Common myeloid progenitor, CD34-positive (primary cell): ENCODE results near the gene INTS3.

Experiments used
- CTCF ChIA-PET: fragments of 350-600 bp; sonication (Branson Sonifier 250); formaldehyde crosslinking; loops from one replicate; lab custom pipeline; 2021; ENCODE audit warnings: antibody characterized with exemption; lab: Charles Lee
- POLR2A ChIA-PET: fragments of 350-600 bp; sonication (Branson Sonifier 250); formaldehyde crosslinking; loops from one replicate; lab custom pipeline; 2021; ENCODE audit warnings: antibody characterized with exemption; lab: Charles Lee
- DNase-seq, 3 donors: peaks; one replicate each; pipeline versions ENCODE4 v3.0.0 to v3.0.0-alpha.2; 2013
- H3K27ac ChIP-seq, 2 experiments: 1 replicate in 1 of 2; 2 replicates in 1 of 2; pipeline ENCODE4 v1.7.0; 2013; ENCODE audit warnings: inconsistent platforms in 2 of 2, low read length in 2 of 2, mild to moderate bottlenecking in 2 of 2, low read depth in 1 of 2, moderate library complexity in 1 of 2; ENCODE audit not compliant: severe bottlenecking in 2 of 2, insufficient read depth in 1 of 2, poor library complexity in 1 of 2
- H3K27me3 ChIP-seq, 5 experiments: replicated peaks in 2 of 5; 1 replicate in 3 of 5; 2 replicates in 2 of 5; pipeline versions ENCODE4 v1.6.1 to v1.7.0; 2013; ENCODE audit warnings: low read length in 4 of 5, mild to moderate bottlenecking in 2 of 5, moderate library complexity in 2 of 5, inconsistent platforms in 1 of 5; ENCODE audit not compliant: insufficient read depth in 5 of 5, control insufficient read depth in 4 of 5
- H3K36me3 ChIP-seq, 4 experiments: 1 replicate in 2 of 4; 2 replicates in 2 of 4; pipeline versions ENCODE4 v1.6.1 to v1.7.0; 2013; ENCODE audit warnings: low read length in 3 of 4, control low read depth in 1 of 4, mild to moderate bottlenecking in 1 of 4; ENCODE audit not compliant: control insufficient read depth in 4 of 4, insufficient read depth in 4 of 4
- H3K4me1 ChIP-seq, 4 experiments: 1 replicate in 3 of 4; 2 replicates in 1 of 4; pipeline versions ENCODE4 v1.6.1 to v1.7.1; 2013; ENCODE audit warnings: low read length in 3 of 4, mild to moderate bottlenecking in 3 of 4, control low read depth in 1 of 4, inconsistent platforms in 1 of 4, moderate library complexity in 1 of 4; ENCODE audit not compliant: control insufficient read depth in 4 of 4, insufficient read depth in 4 of 4; ENCODE audit errors: control extremely low read depth in 1 of 4
- H3K4me3 ChIP-seq, 7 experiments: 1 replicate in 4 of 7; 2 replicates in 3 of 7; pipeline versions ENCODE4 v1.5.1 to v1.7.0; 2013; ENCODE audit warnings: mild to moderate bottlenecking in 7 of 7, low read length in 6 of 7, moderate library complexity in 6 of 7, inconsistent platforms in 2 of 7, low read depth in 2 of 7, control low read depth in 1 of 7; ENCODE audit not compliant: insufficient read depth in 4 of 7, control insufficient read depth in 1 of 7; ENCODE audit errors: extremely low read depth in 1 of 7
- H3K9me3 ChIP-seq, 5 experiments: 1 replicate in 4 of 5; 2 replicates in 1 of 5; pipeline versions ENCODE4 v1.6.1 to v1.7.1; 2013; ENCODE audit warnings: low read length in 4 of 5, mild to moderate bottlenecking in 2 of 5, inconsistent platforms in 1 of 5, low read depth in 1 of 5, moderate library complexity in 1 of 5; ENCODE audit not compliant: control insufficient read depth in 4 of 5, insufficient read depth in 2 of 5; ENCODE audit errors: control extremely low read depth in 1 of 5
- WGBS: methylation state at CpG from one replicate; pipeline ENCODE4 v1.1.5; 2013; ENCODE audit not compliant: insufficient coverage; 5-methylcytosine and 5-hydroxymethylcytosine counted together

INTS3 gene

GRCh38 chr1:153767519-153767918, 39.7 kb downstream of the INTS3 start:
- POLR2A ChIA-PET = interaction anchor here (0.6 kb wide), 1 partner anchor 17 kb away, joined by 3 read pairs; no protein-coding TSS in a partner anchor
- H3K4me3 ChIP-seq = no peak overlapping the region
- WGBS = 100% methylated on average over 3 of the region's 11 CpGs
- no peaks in the 10 kb centered on the region for H3K27me3 ChIP-seq
- no peak overlapping the region for H3K27ac ChIP-seq
- H3K9me3 ChIP-seq = no peaks in the 10 kb centered on the region
- DNase-seq = no peak
- H3K36me3 ChIP-seq = peaks cover 17 to 91% (median 68%) of the 10 kb centered on the region in 4 experiments
- peaks cover 0 to 4% (median 2%) of the 10 kb centered on the region in 4 experiments for H3K4me1 ChIP-seq
- CTCF ChIA-PET = interaction anchor here (1.0 to 1.6 kb wide), 2 partner anchors 17 to 234 kb away, joined by 3 to 4 read pairs; no protein-coding TSS in a partner anchor

GRCh38 chr1:153768316-153769181, 40.7 kb downstream of the INTS3 start:
- Histone ChIP-seq H3K27ac (no peak overlapping the region), H3K9me3 (no peaks in the 10 kb centered on the region), H3K4me1 (peaks cover 0 to 14% (median 8%) of the 10 kb centered on the region in 4 experiments), H3K4me3 (no peak overlapping the region), H3K27me3 (no peaks in the 10 kb centered on the region), H3K36me3 (peaks cover 17 to 91% (median 68%) of the 10 kb centered on the region in 4 experiments)
- ChIA-PET CTCF (interaction anchor here (0.6 to 2.3 kb wide), 7 partner anchors 16 to 155 kb away, joined by 3 to 10 read pairs (median 4); no protein-coding TSS in a partner anchor), POLR2A (interaction anchor here (0.7 kb wide), 1 partner anchor 98 kb away, joined by 4 read pairs; the partner anchor contains the start of gene ILF2)
- WGBS = 100% methylated on average over 3 of the region's 4 CpGs
- no peak for DNase-seq

GRCh38 chr1:153769221-153769620, 41.4 kb downstream of the INTS3 start:
- peaks cover 17 to 84% (median 63%) of the 10 kb centered on the region in 4 experiments for H3K36me3 ChIP-seq
- H3K27ac ChIP-seq = no peak overlapping the region
- no peaks in the 10 kb centered on the region for H3K9me3 ChIP-seq
- peaks cover 0 to 20% (median 12%) of the 10 kb centered on the region in 4 experiments for H3K4me1 ChIP-seq
- POLR2A ChIA-PET = interaction anchor here (0.7 kb wide), 1 partner anchor 98 kb away, joined by 4 read pairs; the partner anchor contains the start of gene ILF2
- CTCF ChIA-PET = interaction anchor here (0.7 to 2.3 kb wide), 6 partner anchors 17 to 93 kb away, joined by 3 to 10 read pairs (median 4); no protein-coding TSS in a partner anchor
- WGBS = 96% methylated on average over 3 of the region's 3 CpGs
- no peak for DNase-seq
- H3K4me3 ChIP-seq = no peak overlapping the region
- no peaks in the 10 kb centered on the region for H3K27me3 ChIP-seq

- ChIA-PET CTCF (interaction anchor here (0.9 to 2.9 kb wide), 3 partner anchors 23 to 238 kb away, joined by 3 to 21 read pairs (median 5); partner anchors contain the start of gene NPR1), POLR2A (no interaction called here)
- 70% methylated on average over 9 of the region's 11 CpGs for WGBS
Observed at GRCh38 chr1:153770797-153771196, 42.9 kb downstream of the INTS3 start.

GRCh38 chr1:153771261-153771660, 43.4 kb downstream of the INTS3 start:
- H3K9me3 ChIP-seq = no peaks in the 10 kb centered on the region
- no peak overlapping the region for H3K27ac ChIP-seq
- no peak overlapping the region for H3K4me3 ChIP-seq
- peaks cover 0 to 39% (median 30%) of the 10 kb centered on the region in 4 experiments for H3K4me1 ChIP-seq
- no peak for DNase-seq
- H3K27me3 ChIP-seq = no peaks in the 10 kb centered on the region
- ChIA-PET CTCF (interaction anchor here (0.7 to 2.9 kb wide), 4 partner anchors 23 to 239 kb away, joined by 3 to 21 read pairs (median 4); partner anchors contain the start of gene NPR1), POLR2A (no interaction called here)
- H3K36me3 ChIP-seq = peaks cover 12 to 70% (median 53%) of the 10 kb centered on the region in 4 experiments
- no CpG with 5 or more reads among the region's 2 CpGs for WGBS

More at GRCh38 chr1:153770797-153771196, 42.9 kb downstream of the INTS3 start:
- peaks cover 0 to 34% (median 25%) of the 10 kb centered on the region in 4 experiments for H3K4me1 ChIP-seq
- H3K27ac ChIP-seq = no peak overlapping the region
- H3K36me3 ChIP-seq = peaks cover 12 to 73% (median 53%) of the 10 kb centered on the region in 4 experiments
- no peaks in the 10 kb centered on the region for H3K9me3 ChIP-seq
- no peaks in the 10 kb centered on the region for H3K27me3 ChIP-seq
- no peak overlapping the region for H3K4me3 ChIP-seq
- peak in 2 of 3 donors; percentile 18 to 36 for DNase-seq

GRCh38 chr1:153771841-153772593, 44.2 kb downstream of the INTS3 start:
- Histone ChIP-seq H3K27ac (no peak overlapping the region), H3K27me3 (no peaks in the 10 kb centered on the region), H3K9me3 (no peaks in the 10 kb centered on the region), H3K4me1 (peaks cover 0 to 43% (median 36%) of the 10 kb centered on the region in 4 experiments), H3K4me3 (no peak overlapping the region), H3K36me3 (peaks cover 12 to 64% (median 52%) of the 10 kb centered on the region in 4 experiments)
- POLR2A ChIA-PET = no interaction called here
- WGBS = 89% methylated on average over 11 of the region's 21 CpGs
- DNase-seq = peak in 2 of 3 donors; percentile 24 to 31
- CTCF ChIA-PET = interaction anchor here (0.6 to 3.0 kb wide), 8 partner anchors 8 to 406 kb away, joined by 3 to 21 read pairs (median 4); partner anchors contain the start of genes ILF2 and NPR1
